ENCODE data around the gene UNK. TPM values are rescaled to one million over a fixed set of nuclear protein-coding genes. Genes with fewer than 3 reads are reported as not detected.

Gene UNK
- total and polyA plus RNA-seq, 4 donors = 15.5 to 72.4 (median 25.7) TPM

DNA sequence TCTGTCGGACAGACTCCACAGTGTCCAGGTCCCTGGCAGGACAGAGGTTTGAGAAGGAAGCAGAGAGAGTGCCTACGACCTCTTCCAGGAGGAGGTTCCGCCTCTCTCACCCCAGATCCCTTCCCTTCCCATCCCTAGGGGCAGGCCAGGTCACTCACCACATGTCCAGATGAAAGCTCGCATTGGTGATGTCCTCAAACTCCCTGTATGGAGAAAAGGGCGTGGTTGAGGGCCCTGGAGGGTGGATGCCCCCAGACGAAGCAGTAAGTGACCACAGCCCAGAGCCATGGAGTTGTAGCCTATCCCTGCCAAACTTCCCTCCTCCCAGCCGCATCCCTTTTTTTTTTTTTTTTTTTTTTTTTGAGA is 56.2 kb downstream of the UNK start:
- WGBS, 2 donors = 75 to 85% methylated on average over 7 of the region's 7 CpGs
- no peak for ATAC-seq (ENCODE audit: insufficient read depth, low FRiP score)
- peak overlapping the region in 1 of 2 donors; percentile 17 for H3K27ac ChIP-seq (ENCODE audit: low read depth in 1 of 2, low read length in 1 of 2)
- H3K4me3 ChIP-seq = no peak overlapping the region
- peaks cover 0 to 23% (median 14%) of the 10 kb centered on the region in 5 donors for H3K4me1 ChIP-seq (ENCODE audit: control insufficient read depth in 5 of 5, insufficient read depth in 5 of 5, low read length in 5 of 5)
- no peaks in the 10 kb centered on the region for H3K9me3 ChIP-seq (ENCODE audit: control insufficient read depth in 4 of 4, insufficient read depth in 3 of 4, low read length in 3 of 4)
- H3K27me3 ChIP-seq (ENCODE audit: control insufficient read depth in 3 of 3, insufficient read depth in 3 of 3, low read length in 2 of 3) = no peaks in the 10 kb centered on the region
- no peak for DNase-seq
- TF ChIP-seq, protein P1, sequence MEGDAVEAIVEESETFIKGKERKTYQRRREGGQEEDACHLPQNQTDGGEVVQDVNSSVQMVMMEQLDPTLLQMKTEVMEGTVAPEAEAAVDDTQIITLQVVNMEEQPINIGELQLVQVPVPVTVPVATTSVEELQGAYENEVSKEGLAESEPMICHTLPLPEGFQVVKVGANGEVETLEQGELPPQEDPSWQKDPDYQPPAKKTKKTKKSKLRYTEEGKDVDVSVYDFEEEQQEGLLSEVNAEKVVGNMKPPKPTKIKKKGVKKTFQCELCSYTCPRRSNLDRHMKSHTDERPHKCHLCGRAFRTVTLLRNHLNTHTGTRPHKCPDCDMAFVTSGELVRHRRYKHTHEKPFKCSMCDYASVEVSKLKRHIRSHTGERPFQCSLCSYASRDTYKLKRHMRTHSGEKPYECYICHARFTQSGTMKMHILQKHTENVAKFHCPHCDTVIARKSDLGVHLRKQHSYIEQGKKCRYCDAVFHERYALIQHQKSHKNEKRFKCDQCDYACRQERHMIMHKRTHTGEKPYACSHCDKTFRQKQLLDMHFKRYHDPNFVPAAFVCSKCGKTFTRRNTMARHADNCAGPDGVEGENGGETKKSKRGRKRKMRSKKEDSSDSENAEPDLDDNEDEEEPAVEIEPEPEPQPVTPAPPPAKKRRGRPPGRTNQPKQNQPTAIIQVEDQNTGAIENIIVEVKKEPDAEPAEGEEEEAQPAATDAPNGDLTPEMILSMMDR (IDR thresholded peaks at IDR 0.05; ENCODE audit: control extremely low read depth, extremely low read depth) = no peak
- no peak overlapping the region for H3K9ac ChIP-seq (ENCODE audit: insufficient read depth in 1 of 2, low read length in 2 of 2)
- peaks cover 0 to 22% (median 0%) of the 10 kb centered on the region in 4 donors for H3K36me3 ChIP-seq (ENCODE audit: control insufficient read depth in 4 of 4, insufficient read depth in 4 of 4, low read length in 4 of 4)

DNA sequence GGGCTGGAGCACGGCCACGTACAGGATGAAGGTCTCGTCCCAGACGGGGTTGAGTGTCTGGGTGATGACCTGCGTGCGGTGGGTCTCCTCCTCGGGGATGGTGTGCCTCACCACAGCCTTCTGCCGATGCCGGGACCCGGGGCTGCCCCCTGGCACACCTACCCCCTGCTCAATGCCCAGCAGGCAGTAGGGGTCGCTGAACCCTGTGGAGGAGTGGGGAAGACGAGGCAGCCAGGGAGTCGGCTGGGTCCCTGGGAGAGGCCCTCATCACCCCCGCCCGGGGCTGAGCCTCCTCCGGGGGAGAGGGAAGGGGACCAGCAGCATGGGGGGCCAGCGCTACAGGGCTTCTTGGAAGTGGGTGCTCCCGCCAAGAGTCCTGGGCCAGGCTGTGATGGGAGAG is 57.8 kb downstream of the UNK start:
- DNase-seq (no peak), ATAC-seq (ENCODE audit: insufficient read depth, low FRiP score) (no peak)
- Histone ChIP-seq H3K27ac (ENCODE audit: low read depth in 1 of 2, low read length in 1 of 2) (peak overlapping the region in 1 of 2 donors; percentile 5), H3K36me3 (ENCODE audit: control insufficient read depth in 4 of 4, insufficient read depth in 4 of 4, low read length in 4 of 4) (peaks cover 0 to 29% (median 8%) of the 10 kb centered on the region in 4 donors), H3K4me3 (no peak overlapping the region), H3K4me1 (ENCODE audit: control insufficient read depth in 5 of 5, insufficient read depth in 5 of 5, low read length in 5 of 5) (peaks cover 0 to 34% (median 20%) of the 10 kb centered on the region in 5 donors), H3K9ac (ENCODE audit: insufficient read depth in 1 of 2, low read length in 2 of 2) (no peak overlapping the region), H3K9me3 (ENCODE audit: control insufficient read depth in 4 of 4, insufficient read depth in 3 of 4, low read length in 3 of 4) (no peaks in the 10 kb centered on the region), H3K27me3 (ENCODE audit: control insufficient read depth in 3 of 3, insufficient read depth in 3 of 3, low read length in 2 of 3) (no peaks in the 10 kb centered on the region)
- WGBS, 2 donors = 90% methylated on average over 18 of the region's 18 CpGs
- TF ChIP-seq, protein P1 (IDR thresholded peaks at IDR 0.05; ENCODE audit: control extremely low read depth, extremely low read depth) = no peak

DNA sequence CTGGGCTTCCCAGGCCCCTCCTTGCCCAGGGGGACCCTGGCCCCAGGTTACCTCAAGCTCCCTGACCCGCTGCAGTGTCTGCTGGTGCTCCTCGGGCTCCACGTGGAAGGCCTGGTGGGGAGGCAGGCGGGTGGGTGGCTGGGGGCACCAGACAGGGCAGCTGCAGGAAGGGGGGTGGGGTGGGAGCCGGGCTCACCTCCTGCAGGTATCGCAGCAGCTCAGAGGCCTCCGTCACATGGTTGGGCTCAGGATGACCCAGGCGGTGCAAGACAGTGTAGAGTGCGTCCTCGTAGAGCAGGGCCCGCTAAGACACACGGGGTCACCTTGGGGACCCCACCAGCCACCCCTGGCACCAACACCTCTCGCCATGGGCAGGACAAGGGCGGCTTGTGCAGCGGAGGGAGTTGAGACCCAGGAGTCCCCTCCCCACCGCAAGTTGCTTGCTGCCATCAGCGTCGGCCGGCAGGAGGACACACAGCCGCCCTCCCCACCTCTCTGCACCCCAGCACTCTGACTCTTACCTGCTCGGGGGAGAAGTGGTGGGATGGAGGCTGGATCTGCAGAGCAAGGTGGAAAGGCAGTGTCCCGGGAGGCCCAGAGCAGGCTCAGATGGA is 58.5 kb downstream of the UNK start:
- peaks cover 0 to 38% (median 23%) of the 10 kb centered on the region in 5 donors for H3K4me1 ChIP-seq (ENCODE audit: control insufficient read depth in 5 of 5, insufficient read depth in 5 of 5, low read length in 5 of 5)
- TF ChIP-seq, protein P1 (IDR thresholded peaks at IDR 0.05; ENCODE audit: control extremely low read depth, extremely low read depth) = no peak
- no peaks in the 10 kb centered on the region for H3K9me3 ChIP-seq (ENCODE audit: control insufficient read depth in 4 of 4, insufficient read depth in 3 of 4, low read length in 3 of 4)
- H3K36me3 ChIP-seq (ENCODE audit: control insufficient read depth in 4 of 4, insufficient read depth in 4 of 4, low read length in 4 of 4) = peaks cover 0 to 35% (median 12%) of the 10 kb centered on the region in 4 donors
- H3K27ac ChIP-seq (ENCODE audit: low read depth in 1 of 2, low read length in 1 of 2) = peak overlapping the region in 1 of 2 donors; percentile 93
- no peaks in the 10 kb centered on the region for H3K27me3 ChIP-seq (ENCODE audit: control insufficient read depth in 3 of 3, insufficient read depth in 3 of 3, low read length in 2 of 3)
- no peak for ATAC-seq (ENCODE audit: insufficient read depth, low FRiP score)
- no peak overlapping the region for H3K9ac ChIP-seq (ENCODE audit: insufficient read depth in 1 of 2, low read length in 2 of 2)
- DNase-seq = no peak
- H3K4me3 ChIP-seq = peak overlapping the region; percentile 12
- WGBS, 2 donors = 44 to 73% methylated on average over 19 to 22 of the region's 22 CpGs
